ENCODE data around the gene OR6N1.

Gene OR6N1

GRCh38 chr1:158781104-158781503, 9.1 kb upstream of the OR6N1 start, which contains the start of gene OR6N2:
TSS of gene OR6N2 (minus strand) at chr1:158781204. CDS start at chr1:158777635, 3,569 bp downstream.
- in situ Hi-C loops (cut with HindIII; ENCODE audit: low pct_ligation_motif_present, low pct_unique_long_range_greater_than_20kb, low sequenced_read_pairs), result no loop called here
- no peak for DNase-seq

- in situ Hi-C loops (cut with HindIII; ENCODE audit: low pct_ligation_motif_present, low pct_unique_long_range_greater_than_20kb, low sequenced_read_pairs), result no loop called here
- DNase-seq, result no peak
These were observed 17.6 kb downstream of the OR6N1 start, which contains the start of gene OR6K6 for GRCh38 chr1:158754420-158754819. TSS of gene OR6K6 (plus strand) at chr1:158754720. CDS start at chr1:158754888, 168 bp downstream.

DNA sequence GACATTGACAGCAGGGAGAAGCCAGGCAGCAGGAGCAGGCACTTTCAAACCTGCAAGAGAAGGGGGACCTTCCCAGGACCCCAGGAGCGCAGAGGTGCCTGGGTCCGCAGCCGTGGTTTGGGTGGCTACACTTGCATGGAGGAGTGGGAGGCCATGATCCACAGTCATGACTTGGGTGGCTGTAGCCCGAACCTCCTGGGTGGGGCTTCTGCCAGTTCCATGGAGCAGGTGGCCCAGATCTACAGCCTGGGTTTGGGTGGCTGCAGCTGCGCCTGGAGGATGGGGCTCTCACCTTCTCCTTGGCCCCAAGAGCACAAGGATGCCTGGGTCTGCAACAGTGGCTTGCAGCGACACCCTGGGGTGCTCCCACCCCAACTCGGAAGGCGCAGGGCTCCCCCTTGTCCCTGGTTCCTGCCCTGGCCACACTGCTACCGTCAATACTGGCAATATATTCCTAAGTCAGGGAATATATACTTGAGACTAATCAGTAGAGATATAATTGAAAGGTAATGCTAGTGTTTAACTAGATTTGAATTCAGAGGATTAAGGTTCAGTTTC, 19.8 kb downstream of the OR6N1 start:
- in situ Hi-C loops (cut with HindIII; ENCODE audit: low pct_ligation_motif_present, low pct_unique_long_range_greater_than_20kb, low sequenced_read_pairs), result no loop called here
- DNase-seq, result no peak

DNA sequence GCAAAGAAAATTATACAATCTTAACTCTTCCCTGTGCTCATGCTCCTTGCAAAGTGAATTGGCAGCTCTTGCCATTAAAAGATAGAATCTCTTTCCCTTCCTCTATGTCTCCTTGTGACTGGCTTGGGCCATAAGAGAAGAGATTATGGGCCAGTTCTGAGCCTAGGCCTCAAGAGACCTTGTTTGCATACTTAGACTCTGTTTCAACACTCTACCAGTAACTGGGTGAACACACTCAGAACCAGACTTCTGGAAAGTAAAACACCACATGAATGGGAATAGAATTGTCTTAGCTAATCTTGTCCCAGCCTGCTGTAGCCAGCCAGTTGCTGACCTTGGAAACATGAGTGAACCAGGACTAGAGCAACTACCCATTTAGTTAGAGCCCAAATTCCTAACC, 36.1 kb downstream of the OR6N1 start:
- in situ Hi-C loops (cut with HindIII; ENCODE audit: low pct_ligation_motif_present, low pct_unique_long_range_greater_than_20kb, low sequenced_read_pairs), result no loop called here
- no peak for DNase-seq

GRCh38 chr1:158732524-158732923, 39.5 kb downstream of the OR6N1 start:
- in situ Hi-C loops (cut with HindIII; ENCODE audit: low pct_ligation_motif_present, low pct_unique_long_range_greater_than_20kb, low sequenced_read_pairs), result no loop called here
- no peak for DNase-seq

DNA sequence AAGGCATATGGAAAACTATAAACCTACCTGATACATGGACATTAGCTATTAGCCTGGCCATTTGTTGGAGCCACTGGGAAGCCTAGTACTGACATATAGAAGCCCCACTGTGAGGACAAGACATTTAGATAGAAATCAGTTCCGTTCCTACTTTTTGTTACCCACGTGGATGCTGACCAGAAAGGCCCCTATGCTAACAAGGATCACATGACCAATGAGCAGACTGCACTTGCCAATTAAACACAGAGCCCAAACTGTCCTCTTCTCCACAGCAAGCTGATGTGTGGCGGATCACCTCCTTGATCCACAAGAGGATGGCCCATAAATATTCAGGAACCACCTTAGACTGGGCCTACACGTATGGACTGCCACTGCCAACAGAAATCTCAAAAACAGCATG, 40.3 kb downstream of the OR6N1 start:
- DNase-seq, result no peak
- in situ Hi-C loops (cut with HindIII; ENCODE audit: low pct_ligation_motif_present, low pct_unique_long_range_greater_than_20kb, low sequenced_read_pairs), result no loop called here

GRCh38 chr1:158730453-158730852, 41.5 kb downstream of the OR6N1 start:
- in situ Hi-C loops (cut with HindIII; ENCODE audit: low pct_ligation_motif_present, low pct_unique_long_range_greater_than_20kb, low sequenced_read_pairs), result no loop called here
- no peak for DNase-seq

GRCh38 chr1:158728510-158729225, 43.3 kb downstream of the OR6N1 start:
- in situ Hi-C loops (cut with HindIII; ENCODE audit: low pct_ligation_motif_present, low pct_unique_long_range_greater_than_20kb, low sequenced_read_pairs), result no loop called here
- no peak for DNase-seq

GRCh38 chr1:158724442-158724841, 47.6 kb downstream of the OR6N1 start:
- no peak for DNase-seq
- in situ Hi-C loops (cut with HindIII; ENCODE audit: low pct_ligation_motif_present, low pct_unique_long_range_greater_than_20kb, low sequenced_read_pairs), result no loop called here

- no peak for DNase-seq
- in situ Hi-C loops (cut with HindIII; ENCODE audit: low pct_ligation_motif_present, low pct_unique_long_range_greater_than_20kb, low sequenced_read_pairs), result no loop called here
These were observed 51.4 kb downstream of the OR6N1 start, which contains the start of gene OR6K3 for GRCh38 chr1:158720620-158721019. TSS of gene OR6K3 (minus strand) at chr1:158720720. CDS start at chr1:158718115, 2,605 bp downstream.

DNA sequence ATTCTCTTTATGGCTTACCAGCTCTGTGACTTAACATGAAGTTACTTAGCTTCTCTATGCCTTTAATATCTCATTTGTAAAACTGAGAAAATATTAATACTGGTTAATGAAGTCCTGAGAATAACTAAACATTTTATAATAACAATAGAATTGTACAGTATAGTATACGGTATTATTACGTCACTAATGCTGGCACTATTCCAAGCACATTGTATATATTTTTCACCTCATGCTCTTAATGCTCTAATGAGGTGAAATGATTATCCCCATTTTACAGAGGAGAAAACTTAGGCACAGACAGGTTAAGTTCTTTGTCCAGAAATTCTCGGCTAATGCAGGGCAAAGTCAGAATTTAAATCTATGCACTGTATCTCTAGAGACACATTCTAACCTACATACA, 52.3 kb downstream of the OR6N1 start:
- DNase-seq, result no peak
- in situ Hi-C loops (cut with HindIII; ENCODE audit: low pct_ligation_motif_present, low pct_unique_long_range_greater_than_20kb, low sequenced_read_pairs), result no loop called here

DNA sequence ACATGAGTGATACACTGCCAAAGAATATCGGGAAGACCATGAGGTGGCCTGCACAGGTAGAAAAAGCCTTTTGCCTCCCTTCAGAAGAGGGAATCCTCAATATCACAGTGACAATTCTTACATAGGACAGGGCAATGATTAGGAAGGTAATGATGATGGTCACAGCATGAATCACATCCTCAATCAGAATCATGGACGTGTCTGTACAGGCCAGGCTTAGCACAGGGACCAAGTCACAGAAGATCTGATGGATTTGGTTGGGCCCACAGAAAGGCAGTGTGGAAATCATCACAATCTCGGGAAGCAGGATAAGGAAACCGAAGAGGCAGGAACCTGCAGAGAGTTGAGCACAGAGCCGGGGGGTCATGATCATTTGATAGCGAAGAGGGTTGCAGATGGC, 54.7 kb downstream of the OR6N1 start:
- no peak for DNase-seq
- in situ Hi-C loops (cut with HindIII; ENCODE audit: low pct_ligation_motif_present, low pct_unique_long_range_greater_than_20kb, low sequenced_read_pairs), result no loop called here

GRCh38 chr1:158716335-158716734, 55.7 kb downstream of the OR6N1 start:
- DNase-seq, result no peak
- in situ Hi-C loops (cut with HindIII; ENCODE audit: low pct_ligation_motif_present, low pct_unique_long_range_greater_than_20kb, low sequenced_read_pairs), result no loop called here

DNA sequence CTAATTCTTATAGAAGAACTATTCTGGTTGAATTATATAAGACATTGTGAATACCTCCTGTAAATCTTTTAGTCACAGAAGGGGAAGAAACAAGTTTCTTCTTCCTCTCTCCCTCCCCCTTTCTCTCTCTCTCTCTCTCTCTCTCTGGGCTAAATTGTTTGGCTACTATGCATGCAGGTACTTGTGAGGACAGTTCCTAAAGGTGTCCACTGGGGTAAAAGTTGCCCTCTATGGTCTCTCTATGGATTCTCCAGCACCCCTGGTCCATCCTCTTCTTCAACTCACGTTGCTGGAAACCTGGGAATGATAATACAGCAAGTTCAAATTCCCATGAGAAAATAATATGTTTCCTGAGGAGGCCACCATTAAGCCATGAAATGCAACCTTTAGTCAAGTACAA, 57.2 kb downstream of the OR6N1 start:
- in situ Hi-C loops (cut with HindIII; ENCODE audit: low pct_ligation_motif_present, low pct_unique_long_range_greater_than_20kb, low sequenced_read_pairs), result no loop called here
- DNase-seq, result no peak
